GM19328 (cell line): Measurements from ENCODE around the gene PPP1R1C.

Source experiments
- ATAC-seq: cut with Tn5 transposase; IDR thresholded peaks from one replicate; pipeline ENCODE4 v1.9.1; 2021; ENCODE audit warnings: mild to moderate bottlenecking, moderate library complexity; ENCODE audit not compliant: unreplicated experiment

The PPP1R1C gene

GRCh38 chr2:182166841-182167240 is 181.2 kb downstream of the PPP1R1C start:
- ATAC-seq: no peak
